OCI-M1 (cell line): Measurements from ENCODE around the gene ERH.
"Not testable (repeated sequence)": the region's sequence is repeated elsewhere in the genome, so short reads cannot be mapped to it uniquely, and the experiment has no call there.

ENCODE experiments used
- DNase-seq: peaks from one replicate; lab custom pipeline; 2025; lab: John Stamatoyannopoulos, UW

ERH gene

GRCh38 chr14:69395929-69396328 is 2.2 kb downstream of the ERH start:
- no peak for DNase-seq

- no peak for DNase-seq
These were observed 5.6 kb downstream of the ERH start for GRCh38 chr14:69392481-69392880.

GRCh38 chr14:69391400-69391799 is 6.7 kb downstream of the ERH start:
- DNase-seq = not testable (repeated sequence)

GRCh38 chr14:69387311-69387710 is 10.8 kb downstream of the ERH start:
- no peak for DNase-seq

- DNase-seq = no peak
These were observed 19.8 kb downstream of the ERH start for GRCh38 chr14:69378274-69378673.

GRCh38 chr14:69376439-69376838 is 21.7 kb downstream of the ERH start:
- DNase-seq = no peak

DNA sequence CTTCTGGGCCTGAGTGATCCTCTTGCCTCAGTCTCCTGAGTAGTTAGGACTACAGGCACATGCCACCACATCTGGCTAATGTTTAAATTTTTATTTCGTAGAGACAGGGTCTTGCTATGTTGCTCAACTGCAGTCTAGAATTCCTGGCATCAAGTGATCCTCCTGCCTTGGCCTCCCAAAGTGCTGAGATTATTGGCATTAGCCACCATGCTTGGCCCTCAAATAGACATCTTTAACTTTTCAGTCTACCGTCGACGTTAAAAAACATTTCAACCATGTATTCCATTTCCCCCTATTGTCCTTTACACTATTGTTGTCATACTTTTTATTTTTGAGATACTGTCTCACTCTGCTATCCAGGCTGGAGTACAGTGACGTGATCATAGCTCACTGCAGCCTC is 22.4 kb downstream of the ERH start:
- DNase-seq = no peak

- DNase-seq = no peak
These were observed 22.9 kb downstream of the ERH start for GRCh38 chr14:69375182-69375581.

- DNase-seq = no peak
These were observed 23.9 kb downstream of the ERH start for GRCh38 chr14:69374235-69374634.

DNA sequence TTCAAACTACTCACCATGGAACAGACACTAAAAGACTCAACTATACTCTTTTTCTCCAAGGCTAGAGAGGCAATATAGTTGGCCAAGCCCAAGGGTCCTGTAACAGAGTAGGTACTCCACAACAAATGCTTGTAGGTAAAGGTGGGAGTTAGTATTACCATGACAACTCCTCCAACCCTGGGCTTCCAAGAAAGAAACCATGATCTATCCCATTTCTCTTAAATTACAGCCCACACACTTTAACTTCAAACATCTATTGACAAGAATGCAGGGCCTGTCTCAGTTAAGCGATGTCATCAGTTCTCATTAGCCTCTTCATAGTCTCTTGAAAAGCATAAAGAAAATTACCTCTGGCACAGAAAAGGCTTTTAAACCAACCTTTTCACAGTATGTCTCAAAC is 25.0 kb downstream of the ERH start:
- no peak for DNase-seq

DNA sequence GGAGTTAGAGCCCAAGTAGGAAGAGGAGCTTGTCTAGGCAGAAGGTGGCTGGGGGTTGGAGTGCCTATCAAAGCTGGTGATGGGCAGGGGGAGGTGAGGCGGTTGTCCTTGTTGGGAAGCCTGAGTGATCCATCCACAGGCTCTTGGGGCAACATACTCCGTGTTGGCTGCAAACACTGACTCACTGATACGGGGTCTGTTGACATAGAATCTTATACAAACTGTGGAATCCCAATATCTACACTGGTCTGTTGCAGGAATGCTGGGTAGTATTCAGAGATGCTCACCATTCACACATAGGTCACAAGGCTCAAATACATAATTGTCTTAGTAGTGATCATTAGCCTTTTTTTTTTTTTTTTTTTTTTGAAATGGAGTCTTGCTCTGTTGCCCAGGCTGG is 26.0 kb downstream of the ERH start:
- no peak for DNase-seq

- no peak for DNase-seq
These were observed 28.0 kb downstream of the ERH start for GRCh38 chr14:69370061-69370460.

- DNase-seq = no peak
These were observed 29.7 kb downstream of the ERH start for GRCh38 chr14:69368381-69368780.

DNA sequence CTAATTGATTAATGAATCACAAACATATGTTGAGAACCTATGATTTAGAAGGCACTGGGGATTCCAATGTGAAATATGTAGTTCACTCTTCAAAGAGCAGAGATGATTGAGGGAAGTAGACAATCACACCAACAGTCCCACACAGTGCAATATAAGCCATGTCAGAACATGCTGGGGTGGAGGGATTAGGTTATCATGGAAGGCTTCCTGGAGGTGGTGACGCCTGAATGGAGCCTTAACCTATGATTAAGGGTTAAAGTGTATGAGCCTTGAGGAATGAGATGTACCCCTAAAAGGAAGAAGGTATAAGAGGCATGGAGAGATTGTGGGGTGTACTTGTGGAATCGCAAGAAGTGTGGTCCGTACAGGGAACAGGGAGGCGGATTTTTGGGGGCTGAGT is 31.3 kb downstream of the ERH start:
- no peak for DNase-seq

GRCh38 chr14:69366069-69366468 is 32.0 kb downstream of the ERH start:
- no peak for DNase-seq

DNA sequence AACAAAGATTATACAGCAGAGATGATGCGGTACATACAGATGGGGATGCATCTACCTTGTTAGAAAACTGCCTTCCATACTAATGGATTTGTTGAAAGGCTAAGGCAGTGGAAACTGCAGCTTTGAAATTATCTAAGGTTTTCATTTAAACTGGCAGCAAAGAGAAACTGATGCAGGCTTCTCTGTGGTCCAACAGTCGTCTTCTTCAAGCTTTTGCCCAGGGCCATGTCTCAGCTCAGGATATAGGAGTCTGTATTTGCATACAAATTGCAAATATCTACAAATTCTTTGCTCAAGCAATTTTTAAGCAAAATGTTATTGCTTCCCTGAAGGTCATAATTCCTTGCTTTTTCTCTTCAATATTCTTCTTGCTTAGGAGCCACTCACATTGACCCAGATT is 33.7 kb downstream of the ERH start:
- DNase-seq = no peak

DNA sequence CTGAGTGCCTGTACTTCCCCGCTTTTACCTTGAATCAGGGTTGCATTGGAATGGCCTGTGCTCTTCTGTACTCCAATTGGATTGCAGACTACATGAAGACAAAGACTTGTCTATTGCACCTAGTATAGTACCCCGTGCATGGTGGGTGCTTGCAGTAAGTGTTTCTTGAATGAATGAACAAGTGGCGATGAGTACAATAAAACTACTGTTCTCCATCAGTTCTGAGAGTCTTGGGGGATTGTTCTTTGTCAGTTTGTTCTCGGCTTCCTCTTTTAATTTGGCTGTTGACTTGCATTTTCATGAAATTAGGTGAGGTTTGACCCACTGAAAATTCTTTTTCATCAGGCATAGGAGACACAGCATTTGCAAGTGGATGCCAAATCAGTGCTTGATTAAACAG is 34.1 kb downstream of the ERH start:
- DNase-seq = no peak

- DNase-seq = no peak
These were observed 35.0 kb downstream of the ERH start for GRCh38 chr14:69363055-69363454.

DNA sequence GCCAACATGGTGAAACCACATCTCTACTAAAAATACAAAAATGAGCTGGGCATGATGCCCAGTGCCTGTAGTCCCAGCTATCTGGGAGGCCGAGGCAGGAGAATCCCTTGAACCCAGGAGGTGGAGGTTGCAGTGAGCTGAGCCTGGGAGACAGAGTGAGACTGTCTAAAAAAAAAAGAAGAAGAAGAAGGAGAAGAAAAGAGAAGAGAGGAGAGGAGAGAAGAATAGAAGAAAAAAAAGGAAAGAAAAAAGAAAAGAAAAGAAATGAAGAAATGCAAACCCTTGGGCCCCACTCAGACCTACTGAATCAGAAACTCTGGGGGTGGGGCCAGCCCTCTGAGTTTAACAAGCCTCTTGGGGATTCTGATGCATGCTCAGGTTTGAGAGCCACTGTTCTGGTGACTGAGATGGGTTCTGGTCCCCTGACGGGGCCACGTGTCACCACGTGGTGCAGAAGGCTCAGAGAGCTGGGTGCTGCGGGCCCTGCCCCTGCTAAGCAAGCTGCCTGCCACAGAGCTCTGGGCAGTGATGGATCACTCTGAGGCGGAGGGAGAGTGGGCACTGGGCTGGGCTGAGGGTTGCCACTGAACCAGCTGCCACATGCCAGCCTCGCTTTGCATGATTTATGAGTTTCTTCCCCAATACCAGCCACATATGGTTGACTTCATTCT is 37.5 kb downstream of the ERH start:
- DNase-seq = no peak

DNA sequence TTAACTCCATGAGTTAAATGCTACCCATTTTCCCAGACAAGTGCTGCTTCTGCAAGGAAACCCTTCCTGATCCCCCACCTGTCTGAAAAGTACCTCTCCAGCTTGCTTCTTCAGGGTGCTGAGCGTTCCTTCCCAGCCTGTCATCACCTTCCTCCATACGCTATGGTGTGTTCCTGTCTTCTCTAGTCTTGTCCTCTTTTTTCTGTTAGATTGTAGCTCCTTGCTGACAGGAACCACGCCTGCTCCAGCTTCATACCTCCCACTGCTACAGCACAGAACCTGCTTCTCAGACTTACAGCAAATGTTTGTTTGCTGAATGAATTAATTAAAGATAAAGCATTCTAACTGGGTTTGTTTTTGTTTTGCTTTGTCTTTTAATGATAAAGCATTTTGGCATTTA is 39.1 kb downstream of the ERH start:
- no peak for DNase-seq

GRCh38 chr14:69358233-69358963 is 39.7 kb downstream of the ERH start:
- DNase-seq = no peak

GRCh38 chr14:69357544-69358200 is 40.4 kb downstream of the ERH start:
- no peak for DNase-seq

DNA sequence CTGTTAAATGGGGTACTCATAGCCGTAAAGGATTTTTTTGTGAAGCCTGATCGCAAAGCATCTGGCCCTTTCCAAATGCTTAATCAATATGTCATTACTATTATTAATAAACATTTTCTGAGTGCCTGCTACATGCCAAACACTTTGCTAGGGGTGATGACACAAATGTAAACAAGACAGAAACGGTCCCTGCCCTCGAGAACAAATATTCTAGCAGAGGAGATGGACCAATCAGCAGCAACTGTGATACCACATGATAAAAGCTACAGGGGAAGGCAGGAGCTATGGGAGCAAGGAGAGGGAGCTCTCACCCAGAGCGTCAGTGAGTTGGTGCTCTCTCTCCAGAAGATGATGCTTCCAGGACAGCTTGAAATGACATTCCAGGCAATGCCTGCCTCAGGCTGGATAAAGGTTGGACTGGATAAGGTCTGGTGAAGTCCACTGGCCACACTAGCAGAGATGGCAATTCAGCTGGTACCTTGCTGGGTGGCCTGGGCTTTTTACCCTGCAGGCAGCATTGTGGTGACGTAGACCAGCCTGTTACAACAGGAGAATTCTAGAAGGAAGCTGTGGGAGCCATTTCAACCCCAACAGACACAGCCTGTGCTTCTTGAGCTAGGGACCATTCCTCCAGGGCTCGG is 41.1 kb downstream of the ERH start:
- no peak for DNase-seq
